Kidney (tissue), 14 donors: ENCODE measurements around the gene TERB1. TPM values are rescaled to one million over a fixed set of nuclear protein-coding genes. Genes with fewer than 3 reads are reported as not detected.
"Not testable (repeated sequence)": the region's sequence is repeated elsewhere in the genome, so short reads cannot be mapped to it uniquely, and the experiment has no call there.

Experiments
- DNase-seq, 5 donors: peaks; one replicate each; pipeline ENCODE4 v3.0.0-alpha.2; 2013 to 2020
- FAIRE-seq: peaks from 2 replicates; lab custom pipeline; 2012; peaks lifted over from hg19 to GRCh38; lab: Jason Lieb, UNC
- H3K27ac ChIP-seq, 2 donors: one replicate each; pipeline ENCODE4 v1.7.0; 2013; ENCODE audit warnings: low read depth in 2 of 2, low read length in 2 of 2, inconsistent platforms in 1 of 2
- H3K27me3 ChIP-seq: one replicate; pipeline ENCODE4 v1.7.1; 2013; ENCODE audit warnings: low read length, inconsistent platforms; ENCODE audit not compliant: control insufficient read depth, insufficient read depth
- H3K36me3 ChIP-seq, 3 donors: one replicate each; pipeline versions ENCODE4 v1.7.0 to v1.7.1; 2013; ENCODE audit warnings: low read length in 3 of 3, control low read depth in 1 of 3, inconsistent platforms in 1 of 3; ENCODE audit not compliant: insufficient read depth in 3 of 3, control insufficient read depth in 2 of 3
- H3K4me1 ChIP-seq, 3 donors: one replicate each; pipeline versions ENCODE4 v1.7.0 to v1.7.1; 2013; ENCODE audit warnings: low read length in 3 of 3, inconsistent platforms in 1 of 3, low read depth in 1 of 3; ENCODE audit not compliant: control insufficient read depth in 2 of 3, insufficient read depth in 2 of 3
- H3K4me3 ChIP-seq, 3 donors: one replicate each; pipeline versions ENCODE4 v1.7.0 to v1.8.1; 2013; ENCODE audit warnings: low read length in 3 of 3, control low read depth in 1 of 3, inconsistent platforms in 1 of 3
- H3K9ac ChIP-seq, 3 donors: one replicate each; pipeline versions ENCODE4 v1.7.0 to v1.7.1; 2013; ENCODE audit warnings: low read length in 3 of 3, control low read depth in 1 of 3, inconsistent platforms in 1 of 3
- H3K9me3 ChIP-seq, 3 donors: one replicate each; pipeline versions ENCODE4 v1.7.0 to v1.7.1; 2013; ENCODE audit warnings: low read length in 3 of 3, control low read depth in 1 of 3, inconsistent platforms in 1 of 3; ENCODE audit not compliant: control insufficient read depth in 2 of 3, insufficient read depth in 1 of 3
- intact Hi-C: fragments of 100-400 bp; cut with DNase I; formaldehyde crosslinking; loops from one replicate; pipeline ENCODE4 v1.11.1; 2022
- polyA plus RNA-seq: library from polyadenylated mRNA; stranded (reverse); fragments of 350-450 nt; fragmentation: Illumina TruSeq; extraction: RNeasy Lipid Tissue Mini Kit (QIAGEN cat#74804); gene quantifications from one replicate; pipeline ENCODE4 v1.2.3, GENCODE V29; 2014; ENCODE audit warnings: low read depth, low replicate concordance; ENCODE audit not compliant: insufficient read depth
- total RNA-seq: library from RNA; stranded (reverse); fragmentation: NEBNext Ultra II Directional; extraction: Animal tissue kit (Norgen Biotek cat#: 25700); gene quantifications from one replicate; pipeline ENCODE4 v1.2.1, GENCODE V29; 2021
- TF ChIP-seq, protein P1 (sequence below): IDR thresholded peaks from 3 replicates; pipeline ENCODE4 v1.5.1; 2012; ENCODE audit warnings: mild to moderate bottlenecking, moderate library complexity, borderline replicate concordance; ENCODE audit not compliant: insufficient read depth; ENCODE audit errors: extremely low read depth
- donor health status: control.
- donor health status: control.
- donor health status: control.
- donor health status: control.
- donor health status: control.
- donor health status: DM: yes; HTN: yes; CAD: no.
- donor health status: Normal renal cell carcinoma (clear cell type).

TERB1 gene
- total and polyA plus RNA-seq, 2 donors from 2014 or later: 0.19 TPM; not detected in 1

DNA sequence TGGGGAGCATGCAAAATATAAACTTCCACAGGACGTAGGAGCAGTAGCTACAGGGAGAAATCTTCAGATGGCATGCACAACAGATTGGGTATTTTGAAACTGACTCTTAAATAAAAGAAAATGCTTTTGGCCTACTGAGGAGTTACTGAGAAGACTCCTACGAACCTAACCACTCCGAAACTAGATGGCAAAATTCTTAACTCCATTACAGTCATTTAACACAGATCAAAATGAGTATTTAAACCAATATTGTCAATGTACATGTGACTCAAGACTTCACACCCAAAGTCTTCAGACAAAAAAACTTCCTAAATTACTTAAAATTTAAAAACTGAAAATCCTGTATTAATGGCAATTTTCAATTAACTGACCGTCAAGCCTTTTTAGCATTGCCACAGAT is 8.4 kb upstream of the TERB1 start:
- Histone ChIP-seq H3K9ac (no peak overlapping the region), H3K27me3 (no peaks in the 10 kb centered on the region), H3K4me3 (no peak overlapping the region), H3K27ac (no peak overlapping the region), H3K36me3 (peaks cover 5 to 42% (median 28%) of the 10 kb centered on the region in 3 donors), H3K9me3 (no peaks in the 10 kb centered on the region), H3K4me1 (no peaks in the 10 kb centered on the region)
- intact Hi-C loops: no loop called here
- FAIRE-seq (no peak), DNase-seq (no peak)
- TF ChIP-seq, protein P1, sequence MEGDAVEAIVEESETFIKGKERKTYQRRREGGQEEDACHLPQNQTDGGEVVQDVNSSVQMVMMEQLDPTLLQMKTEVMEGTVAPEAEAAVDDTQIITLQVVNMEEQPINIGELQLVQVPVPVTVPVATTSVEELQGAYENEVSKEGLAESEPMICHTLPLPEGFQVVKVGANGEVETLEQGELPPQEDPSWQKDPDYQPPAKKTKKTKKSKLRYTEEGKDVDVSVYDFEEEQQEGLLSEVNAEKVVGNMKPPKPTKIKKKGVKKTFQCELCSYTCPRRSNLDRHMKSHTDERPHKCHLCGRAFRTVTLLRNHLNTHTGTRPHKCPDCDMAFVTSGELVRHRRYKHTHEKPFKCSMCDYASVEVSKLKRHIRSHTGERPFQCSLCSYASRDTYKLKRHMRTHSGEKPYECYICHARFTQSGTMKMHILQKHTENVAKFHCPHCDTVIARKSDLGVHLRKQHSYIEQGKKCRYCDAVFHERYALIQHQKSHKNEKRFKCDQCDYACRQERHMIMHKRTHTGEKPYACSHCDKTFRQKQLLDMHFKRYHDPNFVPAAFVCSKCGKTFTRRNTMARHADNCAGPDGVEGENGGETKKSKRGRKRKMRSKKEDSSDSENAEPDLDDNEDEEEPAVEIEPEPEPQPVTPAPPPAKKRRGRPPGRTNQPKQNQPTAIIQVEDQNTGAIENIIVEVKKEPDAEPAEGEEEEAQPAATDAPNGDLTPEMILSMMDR: no peak

DNA sequence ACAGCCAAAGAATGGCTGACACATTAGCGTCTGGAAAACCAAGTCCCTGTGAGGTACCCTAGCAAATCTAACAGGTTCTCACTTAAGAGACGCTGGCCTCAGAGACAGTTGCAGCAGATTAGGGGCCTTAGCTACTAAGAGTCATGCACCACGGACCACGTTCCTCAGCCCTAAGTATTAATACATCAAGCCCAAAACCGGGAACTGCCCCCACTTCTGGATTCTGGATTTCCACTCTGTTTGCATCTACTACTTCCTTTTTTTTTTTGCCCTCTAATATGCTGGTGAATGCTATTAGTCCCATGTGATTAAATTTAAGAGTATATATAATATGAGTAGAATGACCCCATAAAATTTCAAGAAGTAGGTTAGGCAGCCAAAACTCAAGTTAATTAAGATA is 775 bp upstream of the TERB1 start:
- Histone ChIP-seq H3K9me3 (no peaks in the 10 kb centered on the region), H3K4me1 (no peaks in the 10 kb centered on the region), H3K27me3 (no peaks in the 10 kb centered on the region), H3K27ac (no peak overlapping the region), H3K36me3 (peaks cover 5 to 22% (median 19%) of the 10 kb centered on the region in 3 donors), H3K4me3 (no peak overlapping the region), H3K9ac (no peak overlapping the region)
- TF ChIP-seq, protein P1: no peak
- DNase-seq (no peak), FAIRE-seq (no peak)
- intact Hi-C loops: no loop called here

DNA sequence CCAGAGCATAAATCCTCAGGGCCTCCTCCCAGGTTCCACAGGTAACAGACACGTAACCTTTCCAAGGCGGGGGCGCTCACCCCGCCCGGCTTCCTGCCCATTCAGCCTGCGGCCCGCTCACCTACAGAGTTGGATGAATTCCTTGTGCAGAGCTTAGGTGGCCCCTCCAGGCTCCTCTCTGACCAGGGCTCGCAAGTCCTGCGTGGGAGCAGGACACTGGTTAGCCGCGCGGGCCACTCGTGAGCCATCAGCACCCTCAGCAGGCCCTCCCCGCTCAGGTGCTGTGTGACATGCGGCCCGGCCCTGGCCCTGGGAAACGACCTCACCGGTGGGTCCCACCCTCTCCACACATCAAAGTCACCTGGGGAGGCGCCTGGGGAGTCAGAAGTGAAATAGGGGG is 528 bp downstream of the TERB1 start:
- no peak for DNase-seq
- peaks cover 3 to 19% (median 18%) of the 10 kb centered on the region in 3 donors for H3K36me3 ChIP-seq
- no peak overlapping the region for H3K9ac ChIP-seq
- H3K4me3 ChIP-seq: no peak overlapping the region
- no peaks in the 10 kb centered on the region for H3K4me1 ChIP-seq
- H3K27me3 ChIP-seq: no peaks in the 10 kb centered on the region
- TF ChIP-seq, protein P1: no peak
- no peaks in the 10 kb centered on the region for H3K9me3 ChIP-seq
- intact Hi-C loops: no loop called here
- no peak for FAIRE-seq
- H3K27ac ChIP-seq: no peak overlapping the region

DNA sequence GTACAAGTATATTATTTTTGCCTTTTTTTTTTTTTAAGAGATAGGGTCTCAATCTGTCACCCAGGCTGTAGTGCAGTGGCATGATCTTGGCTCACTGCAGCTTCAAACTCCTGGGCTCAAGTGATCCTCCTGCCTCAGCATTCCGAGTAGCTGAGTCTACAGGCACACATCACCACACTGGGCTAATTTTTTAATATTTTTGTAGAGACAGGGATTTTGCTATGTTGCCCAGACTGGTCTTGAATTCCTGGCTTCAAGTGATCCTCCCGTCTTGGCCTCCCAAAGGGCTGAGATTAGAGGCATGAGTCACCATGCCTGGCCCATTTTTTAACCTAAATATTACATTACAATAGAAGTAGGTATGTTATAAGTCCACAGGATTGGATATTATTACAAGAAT is 3.2 kb downstream of the TERB1 start:
- TF ChIP-seq, protein P1: no peak
- no peak for FAIRE-seq
- no peak for DNase-seq

DNA sequence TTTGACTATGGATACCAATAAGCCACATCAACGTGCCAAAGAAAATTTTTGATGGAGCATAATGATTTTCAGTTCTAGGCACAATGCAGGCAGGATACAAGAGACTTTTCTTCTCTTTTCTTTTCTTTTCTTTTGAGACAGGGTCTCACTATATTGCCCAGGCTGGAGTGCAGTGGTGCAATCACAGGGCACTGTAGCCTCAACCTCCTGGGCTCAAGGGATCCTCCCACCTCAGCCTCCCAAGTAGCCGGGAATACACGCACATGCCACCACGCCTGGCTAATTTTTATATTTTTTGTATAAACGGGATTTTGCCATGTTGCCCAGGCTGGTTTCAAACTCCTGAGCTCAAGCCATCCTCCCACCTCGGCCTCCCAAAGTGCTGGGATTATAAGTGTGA is 7.4 kb downstream of the TERB1 start:
- H3K27me3 ChIP-seq, H3K36me3 ChIP-seq, H3K4me3 ChIP-seq, H3K4me1 ChIP-seq, DNase-seq, H3K27ac ChIP-seq, intact Hi-C loops, H3K9me3 ChIP-seq, H3K9ac ChIP-seq, FAIRE-seq: not testable (repeated sequence)

More for the DNA sequence above, 3.2 kb downstream of the TERB1 start:
- intact Hi-C loops: no loop called here
- Histone ChIP-seq H3K9me3 (no peaks in the 10 kb centered on the region), H3K27ac (no peak overlapping the region), H3K36me3 (peaks cover 0 to 2% (median 0%) of the 10 kb centered on the region in 3 donors), H3K9ac (no peak overlapping the region), H3K27me3 (no peaks in the 10 kb centered on the region), H3K4me1 (no peaks in the 10 kb centered on the region), H3K4me3 (no peak overlapping the region)
